Measurements from ENCODE around the gene TNFAIP8.

The TNFAIP8 gene

DNA sequence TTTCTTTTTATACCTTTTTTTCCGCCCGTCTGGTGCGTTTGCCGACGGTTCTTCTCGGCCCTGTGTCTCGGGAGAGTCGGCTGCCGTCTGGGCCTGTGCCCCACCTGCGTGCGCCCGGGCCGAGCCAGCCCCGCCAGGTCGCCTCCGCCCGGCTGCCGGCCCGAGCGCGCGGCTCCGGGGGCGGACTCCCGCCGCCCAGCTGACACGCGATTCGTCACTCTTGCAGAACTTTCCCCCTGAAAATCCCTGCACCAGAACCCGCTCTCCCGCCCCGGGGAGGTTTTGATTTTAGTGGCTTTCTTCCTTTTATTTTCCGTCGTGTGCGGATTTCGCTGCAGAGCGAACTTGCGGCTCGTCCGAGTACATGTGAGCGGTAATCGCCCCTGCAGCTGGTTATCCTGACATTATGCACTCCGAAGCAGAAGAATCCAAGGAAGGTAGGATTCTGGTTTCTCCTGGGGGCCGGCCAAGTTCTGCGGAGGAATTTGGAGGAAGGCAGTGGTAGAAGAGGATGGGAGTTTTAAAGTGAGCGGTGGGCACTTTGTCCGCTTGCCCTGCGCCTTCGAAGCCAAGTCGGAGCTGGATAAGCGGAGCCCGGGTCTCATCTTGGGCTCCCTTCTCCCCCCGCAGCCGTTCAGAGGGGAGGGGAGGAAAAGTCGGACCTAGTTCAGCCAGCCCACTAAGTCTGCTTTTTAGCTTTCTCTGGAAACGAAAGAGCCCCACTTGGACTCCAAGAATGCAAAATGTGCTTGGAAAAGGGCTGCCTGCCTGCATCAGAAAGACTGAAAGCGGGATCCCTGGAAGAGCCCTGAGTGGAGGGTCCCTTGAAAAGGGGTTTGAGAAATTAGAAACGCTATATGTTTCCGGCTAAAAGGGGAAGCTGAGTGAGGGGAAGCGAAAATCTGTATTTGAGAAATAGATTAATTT lies at the start of gene TNFAIP8:
Gene TNFAIP8, plus strand, starts transcription at position 335 of the 927 bp plus-strand sequence. Its CDS starts 72 bp downstream, at position 407.
- no peak for DNase-seq (ENCODE audit: low read depth)

DNA sequence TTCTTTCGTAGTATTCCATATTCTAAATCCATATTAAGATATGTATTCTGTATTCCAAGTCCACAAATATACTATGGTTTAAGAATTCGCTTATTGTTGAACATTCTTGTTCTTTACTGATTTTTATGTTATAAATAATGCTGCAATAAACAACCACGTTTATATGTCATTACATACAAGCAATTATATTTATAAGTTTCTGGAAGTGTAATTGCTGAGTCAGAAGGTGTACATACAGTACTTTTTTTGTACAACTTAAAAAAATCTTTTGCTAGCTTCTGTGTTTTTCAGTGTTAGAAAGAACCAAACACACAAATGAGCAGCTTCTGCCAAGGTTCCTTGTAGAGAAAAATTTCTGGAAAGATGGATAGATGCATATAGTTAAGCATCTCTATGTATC lies 48.6 kb upstream of the TNFAIP8 start:
- DNase-seq (ENCODE audit: low read depth), result no peak

DNA sequence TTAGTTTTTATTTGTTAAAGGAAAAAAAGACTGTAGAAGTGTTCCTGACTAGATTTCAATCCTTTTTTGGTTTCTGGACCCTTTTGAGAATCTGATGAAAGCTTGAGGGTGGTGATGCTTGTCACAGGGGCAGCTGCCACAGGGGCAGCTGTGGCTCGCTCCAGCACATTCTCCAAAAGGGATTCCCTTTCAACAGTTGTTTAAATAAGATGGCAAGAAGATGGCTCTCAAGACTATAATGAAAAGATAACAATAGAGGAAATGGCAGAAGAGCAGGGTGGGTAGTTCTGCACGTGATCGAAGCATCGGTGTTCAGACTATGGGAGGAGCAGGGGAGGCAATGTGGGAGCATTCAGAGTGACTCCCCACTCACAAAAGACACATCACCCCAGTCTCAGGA lies 46.5 kb upstream of the TNFAIP8 start:
- DNase-seq (ENCODE audit: low read depth), result no peak

DNA sequence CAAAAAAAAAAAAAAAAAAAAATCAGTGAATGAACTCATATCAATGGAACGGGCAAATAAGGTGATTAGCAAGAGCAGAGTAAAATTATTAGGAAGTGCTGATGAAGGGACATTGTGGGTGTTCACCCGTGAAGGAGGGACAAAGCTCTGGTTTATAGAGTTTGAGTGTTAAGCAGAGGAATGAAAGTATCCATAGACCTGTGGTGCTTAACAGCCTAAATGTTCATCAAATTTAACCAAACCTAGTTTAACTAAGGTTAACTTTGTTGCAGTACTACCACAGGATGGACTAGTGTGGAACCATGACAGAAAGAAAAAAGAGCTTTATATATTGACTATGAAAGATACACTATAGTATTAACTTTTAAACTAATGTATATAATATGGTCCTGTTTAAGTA lies 44.1 kb upstream of the TNFAIP8 start:
- no peak for DNase-seq (ENCODE audit: low read depth)

DNA sequence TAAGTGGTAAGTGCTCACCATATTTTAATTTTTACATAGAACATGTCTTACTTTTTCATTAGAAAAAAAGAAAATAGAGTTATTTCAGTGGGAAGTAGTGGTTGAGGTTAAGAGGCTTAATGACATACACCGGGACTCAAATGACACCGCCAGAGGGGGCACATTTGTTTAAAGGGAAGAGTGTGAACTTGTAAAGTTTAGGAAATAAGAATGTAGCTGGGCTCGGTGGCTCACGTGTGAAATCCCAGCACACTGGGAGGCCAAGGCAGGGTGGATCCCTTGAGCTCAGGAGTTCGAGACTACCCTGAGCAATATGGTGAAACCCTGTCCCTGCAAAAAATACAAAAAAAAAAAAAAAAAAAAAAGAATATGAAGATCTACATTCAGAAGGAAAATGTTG lies 43.4 kb upstream of the TNFAIP8 start:
- no peak for DNase-seq (ENCODE audit: low read depth)

DNA sequence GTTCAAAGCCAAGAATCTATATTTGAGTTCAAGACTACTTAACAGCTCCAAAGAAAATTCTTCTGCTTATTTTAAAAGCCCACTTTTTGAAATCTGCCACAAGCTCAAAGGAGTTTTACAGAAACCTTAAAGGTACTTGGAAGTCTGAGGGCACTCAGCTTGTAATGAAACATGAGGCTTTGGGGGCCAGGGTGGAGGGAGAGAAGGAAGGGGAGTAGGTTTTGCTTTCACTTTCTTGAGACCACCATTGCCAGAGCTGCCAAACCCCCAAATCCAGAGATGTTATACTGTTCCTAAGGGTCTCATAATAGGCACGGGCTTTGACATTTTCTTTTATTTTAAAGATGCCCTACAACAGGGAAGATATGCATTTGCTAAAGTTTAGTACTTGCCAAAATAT lies 42.6 kb upstream of the TNFAIP8 start:
- no peak for DNase-seq (ENCODE audit: low read depth)

DNA sequence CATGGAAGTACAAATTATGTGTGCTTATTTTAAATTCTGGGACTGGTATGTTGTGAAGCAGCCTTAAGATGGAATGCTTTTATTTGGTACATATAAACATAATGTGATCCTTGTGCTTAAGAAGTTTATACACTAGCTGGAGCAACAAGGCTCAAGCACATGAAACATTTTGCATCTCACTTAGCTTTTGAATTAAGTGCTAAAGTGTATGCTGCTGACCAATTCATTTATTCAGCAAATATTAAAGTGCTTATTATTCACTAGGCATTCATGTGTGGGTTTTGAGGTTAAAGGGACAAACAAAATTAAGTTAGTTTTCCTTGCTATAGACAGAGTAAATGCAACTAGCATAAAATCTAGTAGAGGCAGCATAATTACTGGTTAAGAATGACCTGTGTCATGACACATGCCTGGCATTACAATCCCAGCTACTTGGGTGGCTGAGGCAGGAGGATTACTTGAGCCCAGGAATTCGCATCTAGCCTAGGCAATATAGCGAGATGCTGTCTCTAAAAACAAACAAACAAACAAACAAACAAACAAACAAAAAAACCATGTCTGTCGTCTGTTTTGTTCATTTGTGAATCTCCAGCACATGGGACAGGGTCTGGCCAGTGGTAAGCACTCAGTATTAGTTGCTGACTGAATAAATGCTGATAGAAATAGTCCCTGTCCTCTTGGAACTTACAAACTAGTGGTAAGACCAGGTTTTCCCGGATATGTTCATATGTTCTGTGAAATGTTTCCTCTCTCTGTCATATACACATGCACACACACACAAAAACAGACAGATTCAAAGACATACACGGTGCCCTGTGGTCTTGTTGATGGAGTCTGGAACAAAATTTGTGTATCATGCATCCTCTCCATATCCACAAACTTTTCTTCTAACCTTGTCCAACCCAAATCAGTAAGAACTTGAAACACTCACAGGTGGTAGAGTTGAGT lies 41.9 kb upstream of the TNFAIP8 start:
- DNase-seq (ENCODE audit: low read depth), result no peak

DNA sequence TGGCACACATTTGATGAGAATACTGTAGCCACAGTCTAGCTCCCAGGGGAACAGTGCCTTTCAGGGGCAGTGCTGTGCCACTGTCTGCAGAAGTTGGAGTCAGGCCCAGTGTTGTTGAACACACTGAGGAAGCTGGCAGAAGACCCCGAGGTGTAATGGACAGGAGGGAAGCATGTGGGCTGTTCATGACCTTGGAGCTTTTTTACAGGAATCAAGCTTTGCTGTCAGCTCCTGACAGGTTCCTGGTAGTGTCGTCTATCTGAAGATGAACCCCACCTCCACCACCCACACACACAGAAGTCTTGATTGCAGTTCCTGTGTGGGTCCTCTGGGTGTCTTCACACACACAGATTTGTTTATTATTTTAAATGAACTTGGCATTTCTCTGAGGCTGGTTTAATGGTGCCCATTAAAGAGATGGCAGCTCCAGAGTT lies 40.3 kb upstream of the TNFAIP8 start:
- peak; percentile 52 for DNase-seq (ENCODE audit: low read depth)

DNA sequence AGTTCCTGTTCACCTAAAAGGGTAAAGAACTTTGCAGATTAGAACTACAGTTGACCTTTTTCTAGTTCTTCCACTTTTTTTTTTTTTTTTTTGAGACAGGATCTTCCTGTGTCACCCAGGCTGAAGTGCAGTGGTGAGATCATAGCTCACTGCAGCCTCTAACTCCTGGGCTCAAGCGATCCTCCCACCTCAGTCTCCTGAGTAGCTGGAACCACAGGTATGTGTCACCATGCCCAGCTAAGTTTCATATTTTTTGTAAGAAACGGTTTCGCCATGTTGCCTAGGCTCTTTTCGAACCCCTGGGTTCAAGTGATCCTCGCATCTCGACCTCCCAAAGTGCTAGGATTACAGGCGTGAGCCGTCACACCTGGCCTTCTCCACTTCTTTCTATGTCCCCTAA lies 39.7 kb upstream of the TNFAIP8 start:
- no peak for DNase-seq (ENCODE audit: low read depth)

DNA sequence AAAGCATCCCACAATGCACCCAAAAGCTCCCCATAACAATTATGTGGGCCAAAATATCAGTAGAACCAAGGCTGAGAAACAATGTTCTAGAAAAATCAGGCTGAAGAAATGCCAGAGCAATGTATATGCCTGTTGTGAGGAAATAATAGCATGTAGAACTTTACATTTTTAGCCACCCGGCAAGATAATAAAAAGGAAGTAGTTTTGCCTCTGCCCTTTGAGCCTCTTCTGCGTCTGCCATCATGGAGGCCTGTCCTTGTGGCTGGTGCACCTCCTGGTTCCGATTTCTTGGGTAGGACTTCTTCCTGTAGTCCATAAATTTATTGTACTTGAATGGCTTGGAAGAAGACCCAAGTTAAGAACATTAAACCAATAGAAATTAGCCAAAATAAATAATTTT lies 38.9 kb upstream of the TNFAIP8 start:
- DNase-seq (ENCODE audit: low read depth), result no peak

DNA sequence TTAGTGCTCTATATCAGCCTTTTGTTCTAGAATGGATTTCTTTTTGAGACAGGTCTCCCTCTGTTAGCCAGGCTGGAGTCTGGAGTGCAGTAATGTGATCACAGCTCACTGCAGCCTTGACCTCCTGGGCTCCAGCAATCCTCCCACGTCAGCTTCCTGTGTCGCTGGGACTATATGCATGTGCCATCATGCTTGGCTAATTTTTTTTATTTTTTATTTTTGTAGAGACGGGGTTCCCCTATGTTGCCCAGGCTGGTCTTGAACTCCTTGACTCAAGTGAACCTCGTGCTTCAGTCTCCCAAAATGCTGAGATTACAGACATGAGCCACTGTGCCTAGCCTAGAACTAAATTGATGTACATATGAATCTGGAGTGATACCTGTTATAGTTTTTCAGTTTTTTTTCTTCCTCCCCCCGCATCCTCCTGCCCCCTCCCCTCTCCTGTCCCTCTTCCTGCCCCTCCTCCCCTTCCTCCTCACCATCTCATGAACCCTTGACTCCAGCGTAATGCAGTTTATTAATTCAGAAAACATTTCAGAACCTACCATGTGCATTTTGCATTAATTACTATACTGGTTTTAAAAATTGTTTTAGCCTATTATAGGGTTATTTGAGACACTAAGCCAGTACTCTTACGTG lies 37.4 kb upstream of the TNFAIP8 start:
- no peak for DNase-seq (ENCODE audit: low read depth)

DNA sequence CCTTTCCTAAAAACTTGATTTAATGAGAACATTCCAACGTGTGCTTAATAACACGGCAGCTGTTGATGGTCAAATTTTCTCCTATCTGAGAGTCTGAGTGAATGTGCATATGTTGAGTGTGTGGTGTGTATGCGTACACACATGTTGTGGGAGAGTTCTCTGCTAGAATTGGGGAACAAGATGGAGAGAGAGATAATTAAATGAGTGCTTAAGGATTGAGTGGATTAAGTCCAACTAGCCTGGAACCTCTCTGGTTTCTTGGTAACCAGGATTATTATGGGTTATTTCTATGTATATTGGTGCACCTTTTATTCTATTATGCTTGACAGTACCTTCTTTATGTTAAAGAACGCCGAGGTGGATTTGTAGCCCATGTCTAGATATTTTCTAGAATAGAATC lies 36.4 kb upstream of the TNFAIP8 start:
- DNase-seq (ENCODE audit: low read depth), result no peak

DNA sequence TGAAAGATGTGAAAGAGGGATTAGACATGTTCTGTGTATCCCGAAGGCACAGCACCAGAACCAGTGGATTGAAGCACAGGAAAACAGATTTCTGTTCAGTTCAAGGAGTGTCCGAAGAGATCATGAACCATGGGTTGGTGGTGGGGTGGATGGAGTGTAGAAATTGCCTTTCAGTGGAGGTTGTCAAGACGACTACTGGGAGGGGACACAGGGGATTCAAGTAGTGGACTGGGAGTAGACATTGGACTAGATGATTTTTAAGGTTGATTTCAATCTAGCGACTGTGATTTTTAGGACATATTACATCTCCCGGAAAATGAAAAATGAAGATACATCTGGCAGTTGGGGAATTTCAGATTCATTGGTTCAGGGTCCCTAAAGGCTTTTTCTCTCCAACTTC lies 35.9 kb upstream of the TNFAIP8 start:
- DNase-seq (ENCODE audit: low read depth), result no peak

DNA sequence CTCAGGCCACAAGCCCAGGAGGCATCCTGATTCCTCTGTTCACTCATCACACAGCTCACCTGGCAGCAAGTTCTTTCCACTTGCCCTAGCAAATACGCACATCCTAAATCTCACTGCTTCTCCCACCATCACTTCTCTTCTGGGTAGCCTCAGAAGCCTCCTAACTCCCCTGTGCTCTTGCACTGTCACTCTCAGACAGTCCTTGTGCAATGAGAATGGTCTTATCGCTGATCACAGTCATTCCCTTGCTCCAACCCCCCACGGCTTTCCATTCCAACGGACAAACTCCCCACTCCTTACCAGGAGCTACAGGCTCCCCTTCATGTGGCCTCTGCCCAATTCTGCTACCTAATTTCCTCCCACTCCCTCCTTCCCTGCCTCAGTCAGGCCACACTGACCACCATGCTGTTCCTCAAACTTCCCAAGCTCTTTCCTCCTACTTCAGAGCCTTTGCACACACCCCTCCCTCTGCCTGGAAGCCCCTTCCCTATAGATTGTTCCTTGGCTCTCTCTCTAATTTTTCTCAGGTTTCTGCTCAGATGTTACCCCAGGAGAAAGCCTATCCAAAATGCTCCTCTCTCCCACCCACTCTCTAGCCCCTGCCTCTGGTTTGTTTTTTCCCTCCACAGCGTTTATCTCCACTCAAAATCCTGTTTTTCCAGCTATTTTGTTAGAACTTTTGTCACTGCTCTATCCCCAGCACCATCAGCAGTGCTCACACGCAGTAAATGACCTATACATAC lies 34.1 kb upstream of the TNFAIP8 start:
- DNase-seq (ENCODE audit: low read depth), result no peak

DNA sequence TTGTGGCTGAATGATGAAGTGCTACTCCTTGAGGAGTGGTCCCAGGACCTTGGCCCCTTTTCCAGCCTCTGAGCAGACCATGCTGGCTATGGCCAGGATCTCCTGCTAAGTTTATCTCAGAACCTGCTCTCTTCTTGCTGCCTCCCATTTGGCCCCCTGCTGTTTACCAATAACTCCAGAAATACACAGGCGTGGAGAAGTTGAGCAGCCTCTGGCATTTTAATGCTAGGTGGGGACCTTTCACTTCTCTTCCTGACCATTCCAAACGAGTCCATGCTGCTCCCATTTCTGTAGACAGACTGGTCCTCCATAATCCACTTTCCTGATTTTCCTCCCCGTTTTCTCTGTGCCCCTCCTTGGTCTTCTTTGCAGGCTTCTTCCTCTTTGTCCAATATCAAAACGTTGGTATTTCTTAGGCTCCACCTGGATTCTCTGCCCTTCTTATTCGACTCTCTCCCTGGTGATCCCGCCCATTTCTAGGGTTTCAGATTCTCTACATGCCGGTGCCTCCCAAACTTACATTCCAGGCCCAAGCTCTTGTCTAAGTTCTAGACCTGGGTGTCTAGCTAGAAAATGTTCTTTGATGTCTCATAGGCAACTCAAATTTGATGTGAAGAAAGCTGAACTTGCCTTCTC lies 33.4 kb upstream of the TNFAIP8 start:
- DNase-seq (ENCODE audit: low read depth), result no peak

DNA sequence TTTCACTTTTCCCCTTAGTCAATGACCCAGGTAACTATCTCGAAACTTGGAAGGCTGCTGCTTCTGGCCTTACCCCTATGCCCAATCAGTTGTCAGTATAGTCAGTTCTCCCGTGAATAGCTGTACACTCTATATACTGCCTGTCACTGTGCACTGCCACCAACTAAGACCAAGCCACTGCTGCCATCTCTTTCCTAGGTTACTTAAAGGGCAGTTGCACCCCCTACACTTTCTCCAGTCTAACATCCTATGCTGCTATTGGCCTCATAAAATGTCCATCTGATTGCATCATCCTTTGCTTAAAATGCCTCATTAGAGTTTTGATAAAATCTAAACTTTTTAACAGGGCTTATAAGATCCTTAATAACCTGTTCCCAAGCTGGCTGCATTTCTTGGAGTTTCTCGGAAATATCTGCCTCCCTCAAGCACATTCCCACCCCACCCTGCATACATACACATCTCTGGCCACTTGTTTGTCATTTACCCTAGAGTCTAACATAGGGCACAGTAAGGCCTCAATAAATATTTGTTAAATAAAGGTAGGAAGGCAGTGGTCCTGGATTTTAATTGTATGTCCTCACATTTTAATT lies 32.8 kb upstream of the TNFAIP8 start:
- DNase-seq (ENCODE audit: low read depth), result no peak

DNA sequence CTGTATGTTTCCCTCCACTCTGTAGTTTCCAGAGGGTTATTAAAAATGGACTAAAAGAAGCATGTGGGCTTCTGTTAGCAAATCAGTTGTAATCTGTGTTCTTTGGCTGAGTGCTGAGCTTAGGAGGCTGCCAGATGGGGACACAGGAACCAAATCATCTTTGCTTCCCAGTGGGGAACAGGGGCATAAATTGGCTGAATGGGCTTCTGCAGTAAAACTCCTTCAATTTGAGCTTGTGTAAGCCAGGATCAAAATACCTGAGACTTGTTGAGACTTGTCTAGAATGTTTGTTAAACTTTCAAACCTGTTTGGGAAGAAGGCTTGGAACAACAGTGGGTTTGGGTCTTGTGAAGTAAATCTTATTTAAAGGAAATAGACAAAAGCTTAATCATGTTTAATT lies 32.2 kb upstream of the TNFAIP8 start:
- DNase-seq (ENCODE audit: low read depth), result no peak

DNA sequence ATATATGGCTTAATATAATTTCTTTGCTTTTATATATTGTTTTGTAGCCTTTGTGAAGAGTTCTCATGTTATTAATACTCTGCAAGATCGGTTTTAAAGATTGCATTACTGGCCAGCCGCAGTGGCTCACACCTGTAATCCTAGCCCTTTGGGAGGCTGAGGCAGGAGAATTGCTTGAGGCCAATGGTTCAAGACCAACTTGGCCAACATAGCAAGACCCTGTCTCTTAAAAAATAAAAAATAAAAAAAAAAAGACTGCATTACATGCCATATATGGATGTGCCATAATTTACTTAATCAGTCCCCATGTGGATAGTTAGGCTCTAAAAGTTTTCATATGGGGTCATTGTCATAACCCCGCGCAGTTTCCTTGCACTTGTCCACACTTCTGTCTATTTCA lies 31.0 kb upstream of the TNFAIP8 start:
- no peak for DNase-seq (ENCODE audit: low read depth)

DNA sequence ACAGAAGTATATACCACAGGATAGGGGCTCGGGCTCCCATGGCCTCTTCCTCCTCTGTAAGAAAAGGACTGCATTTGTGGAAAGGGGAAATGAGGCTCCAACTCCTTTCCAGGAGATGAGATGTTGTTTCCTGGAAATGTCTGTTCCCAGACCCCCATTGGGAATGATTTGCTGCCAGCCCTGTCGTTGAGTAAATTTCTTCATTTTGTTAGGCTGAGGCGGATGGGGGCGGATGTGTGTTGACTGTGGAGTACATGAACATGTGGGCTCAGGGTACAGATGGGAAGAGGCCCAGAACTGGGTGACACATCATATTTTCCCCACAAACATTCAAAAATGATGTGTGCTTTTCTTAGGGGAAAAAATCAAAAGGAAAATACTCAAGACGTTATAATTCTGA lies 28.8 kb upstream of the TNFAIP8 start:
- no peak for DNase-seq (ENCODE audit: low read depth)

DNA sequence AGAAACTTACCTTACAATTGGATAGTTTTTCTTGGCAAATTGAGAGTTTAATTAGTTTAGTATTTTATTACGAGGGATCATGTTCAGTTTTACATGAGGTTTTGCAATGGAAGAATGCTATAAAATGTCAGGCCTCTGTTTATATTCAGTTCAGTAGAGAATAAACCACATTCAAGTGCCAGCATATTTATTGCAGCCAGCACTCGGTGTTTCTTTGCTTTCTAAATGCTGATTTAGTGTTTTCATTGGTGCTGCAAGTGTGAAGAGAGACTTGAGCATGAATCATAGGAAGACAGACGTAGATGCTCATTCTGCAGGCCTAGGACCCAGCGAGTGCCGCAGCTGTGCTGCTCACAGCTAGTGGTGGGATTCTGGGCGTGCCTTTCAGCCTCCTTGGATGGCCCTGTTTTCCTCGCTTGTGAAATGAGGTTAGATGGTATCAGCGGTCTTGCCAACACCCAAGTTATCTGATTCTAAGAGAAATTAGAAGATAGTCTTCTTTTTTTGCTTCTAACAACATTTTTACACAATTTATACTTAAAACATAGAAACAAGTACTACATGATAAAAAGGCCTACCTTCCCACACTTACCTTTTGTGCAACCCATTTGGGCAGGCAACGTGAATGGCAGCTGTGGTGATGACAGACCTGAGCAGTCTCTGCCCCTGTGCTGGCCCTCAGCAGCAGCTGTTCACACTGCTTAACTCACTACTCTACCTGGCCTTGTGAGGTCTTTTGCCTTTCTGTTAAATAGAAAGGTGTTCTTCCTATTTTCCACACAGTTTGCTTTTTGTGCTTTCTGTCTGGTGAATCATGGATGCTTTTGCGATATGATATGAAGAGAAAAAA lies 26.8 kb upstream of the TNFAIP8 start:
- DNase-seq (ENCODE audit: low read depth), result no peak
